Inflammatory macrophage (primary cell): ENCODE measurements around the gene PRDX2.
"Not testable (repeated sequence)": the region's sequence is repeated elsewhere in the genome, so short reads cannot be mapped to it uniquely, and the experiment has no call there.

Source experiments
- DNase-seq, 2 donors: peaks; one replicate each; pipeline ENCODE4 v3.0.0-alpha.2; 2020 to 2022

PRDX2 gene

DNA sequence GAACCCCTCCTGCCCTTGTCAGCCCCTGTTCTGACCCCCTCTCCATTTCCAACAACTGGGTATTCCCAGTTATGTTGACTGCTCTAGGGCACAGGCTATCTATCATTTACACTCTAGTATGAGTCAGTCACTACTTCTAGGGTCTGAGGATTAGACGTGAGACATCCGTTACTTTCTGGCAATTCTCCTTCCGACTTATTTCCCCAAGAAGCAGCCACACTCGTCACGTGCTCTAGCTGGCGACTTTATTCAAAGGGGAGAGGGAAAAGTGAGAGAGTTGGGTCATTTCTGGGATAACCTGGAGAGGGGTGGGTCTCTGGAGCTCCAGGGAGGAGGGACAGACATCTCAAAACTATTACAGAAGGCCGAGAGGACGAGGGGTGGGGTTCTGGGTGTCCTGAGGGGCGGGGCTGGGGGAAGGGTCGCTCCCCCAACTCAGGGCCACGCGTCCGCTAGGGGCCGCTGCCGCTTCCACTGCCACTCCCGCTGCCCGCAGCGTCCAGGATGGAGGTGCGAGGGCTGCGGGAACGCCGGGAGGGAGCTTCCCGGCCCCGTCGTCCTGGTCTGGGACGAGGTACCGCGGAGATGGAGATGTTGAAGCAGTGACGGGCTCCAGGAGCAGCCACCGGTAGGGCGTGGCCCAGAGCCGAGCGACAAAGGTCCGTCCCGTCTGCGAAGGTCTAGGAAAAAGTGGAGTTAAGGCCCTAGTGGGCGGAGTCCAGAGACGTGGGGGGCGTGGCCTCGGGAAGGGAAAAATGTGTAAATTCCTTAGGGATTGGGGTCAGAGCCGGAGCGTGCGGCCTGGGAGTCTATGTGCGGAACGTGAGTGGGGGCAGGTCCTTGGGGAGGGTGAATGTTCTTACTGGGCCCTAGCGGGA lies 23.9 kb upstream of the PRDX2 start:
- no peak for DNase-seq

DNA sequence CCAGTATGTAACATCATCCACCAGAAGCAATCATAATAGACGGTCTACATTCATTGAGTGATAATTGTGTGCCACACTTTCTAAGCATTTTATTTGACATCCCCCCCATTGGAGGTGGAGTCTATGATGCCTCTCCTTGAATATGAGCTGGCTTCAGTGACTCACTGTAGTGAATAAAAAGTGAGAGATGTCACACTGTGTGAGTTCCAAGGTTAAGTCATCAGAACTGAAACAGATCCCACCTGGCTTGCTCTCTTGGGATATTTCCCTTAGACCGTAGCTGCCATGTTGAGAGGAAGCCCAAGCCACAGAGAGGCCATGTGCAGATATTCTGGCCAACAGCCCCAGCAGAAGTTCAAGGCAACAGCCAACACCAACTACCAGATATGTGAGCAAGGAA lies 20.2 kb upstream of the PRDX2 start:
- no peak for DNase-seq

DNA sequence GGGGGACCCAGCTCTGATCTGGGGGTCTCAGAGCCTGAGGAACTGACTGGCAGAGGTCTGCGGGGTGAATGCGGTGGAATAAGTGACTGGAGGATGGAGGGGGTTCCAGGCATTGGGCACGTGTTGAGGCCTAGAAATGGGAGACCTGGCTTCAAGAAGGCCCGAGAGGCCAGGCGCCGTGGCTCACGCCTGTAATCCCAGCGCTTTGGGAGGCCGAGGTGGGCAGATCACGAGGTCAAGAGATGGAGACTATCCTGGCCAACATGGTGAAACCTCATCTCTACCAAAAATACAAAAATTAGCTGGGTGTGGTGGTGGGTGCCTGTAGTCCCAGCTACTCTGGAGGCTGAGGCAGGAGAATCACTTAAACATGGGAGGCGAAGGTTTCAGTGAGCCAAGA lies 16.2 kb upstream of the PRDX2 start:
- not testable (repeated sequence) for DNase-seq

DNA sequence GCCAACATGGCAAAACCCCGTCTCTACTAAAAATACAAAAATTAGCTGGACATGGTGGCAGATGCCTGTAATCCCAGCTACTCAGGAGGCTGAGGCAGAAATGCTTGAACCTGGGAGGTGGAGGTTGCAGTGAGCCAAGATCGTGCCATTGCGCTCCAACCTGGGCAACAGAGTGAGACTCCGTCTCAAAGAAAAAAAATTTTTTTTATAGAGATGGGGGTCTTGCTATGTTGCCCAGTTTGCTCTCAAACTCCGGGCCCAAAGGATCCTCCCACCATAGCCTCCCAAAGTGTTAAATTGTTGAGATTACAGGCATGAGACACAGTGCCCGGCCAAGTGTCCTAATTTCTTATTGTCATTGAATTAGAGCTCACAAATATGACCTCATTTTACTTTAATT lies 15.6 kb upstream of the PRDX2 start:
- DNase-seq: not testable (repeated sequence)

DNA sequence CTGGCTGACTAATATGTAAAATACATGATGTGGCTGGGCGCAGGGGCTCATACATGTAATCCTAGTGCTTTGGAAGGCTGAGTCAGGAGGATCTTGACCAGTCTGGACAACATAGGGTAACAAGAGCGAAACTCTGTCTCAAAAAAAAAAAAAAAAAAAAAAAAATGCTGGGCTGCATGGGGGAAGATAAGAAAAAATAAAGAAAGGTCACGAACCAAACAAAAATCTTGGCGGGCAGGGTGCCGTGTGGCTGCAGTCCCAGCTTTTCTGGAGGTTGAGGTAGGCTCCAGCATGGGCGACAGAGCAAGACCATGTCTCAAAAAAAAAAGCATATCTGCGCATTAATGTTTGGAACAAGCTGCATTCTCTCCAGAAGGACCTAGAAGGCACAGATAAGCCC lies 13.5 kb upstream of the PRDX2 start:
- no peak for DNase-seq

DNA sequence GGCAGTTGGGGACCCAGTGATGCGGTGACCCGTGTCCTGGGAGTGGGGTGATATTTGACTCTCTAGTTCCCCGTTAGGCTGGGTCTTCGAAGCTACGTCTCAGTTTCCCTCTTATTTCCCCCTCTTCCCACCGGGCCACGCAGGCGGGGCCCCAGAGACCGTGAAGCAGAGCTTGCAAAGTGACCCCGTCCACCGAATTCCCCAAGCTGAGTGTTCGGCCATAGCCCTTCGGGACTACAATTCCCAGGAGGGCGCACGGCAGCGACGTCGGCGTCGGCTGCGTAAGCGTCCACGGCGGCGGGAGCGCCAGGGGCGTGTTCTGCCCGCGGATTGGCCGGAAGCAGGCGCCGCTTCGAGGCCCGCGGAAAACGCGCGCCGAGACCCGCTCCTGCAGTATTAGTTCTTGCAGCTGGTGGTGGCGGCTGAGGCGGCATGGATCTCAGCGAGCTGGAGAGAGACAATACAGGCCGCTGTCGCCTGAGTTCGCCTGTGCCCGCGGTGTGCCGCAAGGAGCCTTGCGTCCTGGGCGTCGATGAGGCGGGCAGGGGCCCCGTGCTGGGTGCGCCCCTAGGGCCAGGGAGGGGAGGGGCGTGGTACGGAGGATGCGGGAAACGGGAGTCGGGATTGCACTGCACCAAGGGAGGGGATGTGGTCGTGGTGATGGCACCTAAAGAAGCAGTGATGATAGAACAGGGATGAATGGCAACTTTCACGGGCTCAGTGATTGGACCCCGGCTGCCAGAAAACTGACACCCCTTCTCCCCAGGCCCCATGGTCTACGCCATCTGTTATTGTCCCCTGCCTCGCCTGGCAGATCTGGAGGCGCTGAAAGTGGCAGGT lies 4.9 kb upstream of the PRDX2 start, which contains the start of gene RNASEH2A:
TSS of gene RNASEH2A (plus strand) at position 343 of the 840 bp plus-strand sequence. CDS start at position 433, 90 bp downstream.
- DNase-seq: peak; percentile 89 to 93

DNA sequence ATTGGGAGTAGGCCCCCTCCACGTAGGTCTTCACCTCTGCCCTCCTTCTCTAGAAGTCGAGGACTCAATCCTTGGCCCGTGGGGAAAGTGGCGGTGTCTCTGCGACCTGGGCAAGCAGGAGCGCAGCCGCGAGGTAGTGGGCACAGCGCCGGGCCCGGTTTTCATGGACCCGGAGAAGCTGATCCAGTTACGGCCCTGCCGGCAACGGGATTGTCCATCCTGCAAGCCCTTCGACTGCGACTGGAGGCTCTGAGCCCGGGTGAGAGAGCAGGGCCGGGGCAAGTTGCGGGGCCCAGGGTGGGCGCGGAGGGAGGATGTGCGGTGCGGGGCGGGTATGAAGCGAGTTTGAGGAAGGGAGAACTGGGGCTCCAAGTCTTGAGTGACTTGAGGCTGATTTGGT lies 2.5 kb upstream of the PRDX2 start:
- DNase-seq: no peak

DNA sequence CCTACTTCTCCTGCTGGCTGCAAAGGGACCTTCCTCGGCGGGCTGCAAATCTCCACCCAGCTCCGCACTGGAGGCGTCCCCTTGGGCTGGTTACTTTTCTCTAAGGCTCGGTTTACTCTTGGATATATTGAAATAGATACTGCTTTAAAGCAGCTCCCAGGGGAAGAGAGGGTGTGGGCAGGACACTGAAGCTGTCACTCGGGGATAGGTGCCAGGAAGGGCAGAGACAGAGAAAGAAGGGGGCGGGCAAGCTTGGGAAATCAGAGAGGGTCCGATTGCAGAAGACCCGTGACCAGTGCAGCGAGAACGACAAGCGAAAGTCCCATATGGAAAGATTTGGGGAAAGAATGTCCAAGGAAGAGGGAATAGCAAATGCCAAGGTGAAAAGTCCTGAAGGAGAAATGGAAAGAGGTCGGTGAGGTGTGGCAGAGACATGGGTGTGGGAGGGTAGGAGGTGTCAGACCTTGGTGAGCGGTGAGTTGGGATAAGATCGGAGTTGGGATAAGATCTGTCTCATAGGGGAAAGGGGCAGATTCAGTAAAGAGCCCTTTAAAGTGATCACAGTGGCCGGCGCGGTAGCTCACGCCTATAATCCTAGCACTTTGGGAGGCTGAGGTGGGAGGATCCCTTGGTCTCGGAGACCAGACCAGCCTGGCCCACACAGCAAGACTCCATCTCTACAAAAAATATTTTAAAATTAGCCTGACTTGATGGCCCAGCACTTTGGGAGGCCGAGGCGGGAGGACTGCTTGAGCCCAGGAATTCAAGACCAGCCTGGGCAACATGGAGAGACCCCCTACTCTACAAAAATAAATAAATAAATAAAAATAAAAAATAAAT lies 887 bp upstream of the PRDX2 start:
- no peak for DNase-seq

DNA sequence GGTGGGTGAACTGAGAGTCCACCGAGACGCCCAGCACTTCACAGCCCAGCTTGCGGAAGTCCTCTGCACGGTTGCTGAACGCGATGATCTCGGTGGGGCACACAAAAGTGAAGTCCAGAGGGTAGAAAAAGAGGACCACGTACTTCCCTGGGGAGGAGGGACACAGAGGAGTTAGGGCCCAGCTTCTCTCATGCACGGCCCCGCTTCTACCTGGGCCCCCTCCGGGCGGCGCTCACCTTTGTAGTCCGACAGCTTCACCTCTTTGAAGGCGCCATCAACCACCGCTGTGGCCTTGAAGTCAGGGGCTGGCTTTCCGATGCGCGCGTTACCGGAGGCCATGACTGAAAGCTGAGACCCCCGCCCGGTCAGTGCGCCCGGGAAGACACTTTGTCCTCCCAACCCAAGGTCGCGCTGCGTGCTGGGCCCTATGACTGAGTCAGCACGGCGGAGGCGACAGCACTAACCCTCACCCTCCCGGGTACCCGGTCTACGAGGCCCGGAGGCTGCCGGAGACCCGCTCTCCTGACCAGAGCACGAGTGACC lies 606 bp downstream of the PRDX2 start:
- no peak for DNase-seq

DNA sequence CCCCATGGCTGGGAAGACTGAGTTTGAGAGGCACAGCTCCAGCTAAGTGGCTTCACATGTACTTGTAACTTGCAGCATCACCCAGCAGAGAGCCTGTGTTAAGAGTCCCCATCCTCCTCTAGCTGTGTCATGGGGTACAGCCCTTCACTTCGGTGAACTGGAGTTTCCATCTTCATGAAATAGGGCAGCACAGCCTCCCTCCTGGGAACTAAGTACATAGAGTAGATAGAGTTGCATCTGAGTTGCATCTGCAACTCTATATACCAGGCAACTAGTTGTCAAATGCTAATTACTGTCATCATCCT lies 1.2 kb downstream of the PRDX2 start:
- no peak for DNase-seq

DNA sequence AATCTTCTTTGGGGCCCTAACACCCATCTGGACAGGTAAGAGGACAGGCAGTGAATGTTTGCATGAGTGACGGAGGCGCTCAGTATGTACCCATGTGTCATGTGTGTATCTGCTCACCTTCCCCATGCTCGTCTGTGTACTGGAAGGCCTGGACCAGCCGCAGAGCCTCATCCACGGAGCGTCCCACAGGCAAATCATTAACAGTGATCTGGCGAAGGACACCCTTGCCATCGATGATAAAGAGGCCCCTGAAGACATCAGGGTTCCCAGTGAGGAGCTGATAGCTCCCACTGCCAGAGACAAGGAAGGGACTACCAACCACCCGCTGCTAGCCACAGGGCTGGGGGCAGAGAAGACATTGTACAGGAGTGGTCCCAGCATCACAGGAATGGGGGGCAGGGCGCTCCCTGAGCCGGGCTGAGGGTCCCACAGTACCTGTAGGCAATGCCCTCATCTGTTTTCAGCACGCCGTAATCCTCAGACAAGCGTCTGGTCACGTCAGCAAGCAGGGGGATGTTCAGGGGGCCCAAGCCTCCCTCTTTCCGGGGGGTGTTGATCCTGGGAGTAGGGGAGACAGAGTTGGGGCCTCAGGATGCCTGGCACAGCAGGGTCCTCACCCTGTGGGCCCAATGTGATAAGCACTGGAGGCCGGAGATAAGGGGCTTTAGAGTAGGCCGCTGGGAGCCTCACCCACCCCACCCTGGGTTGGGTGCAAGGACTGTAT lies 1.7 kb downstream of the PRDX2 start:
- DNase-seq: no peak

DNA sequence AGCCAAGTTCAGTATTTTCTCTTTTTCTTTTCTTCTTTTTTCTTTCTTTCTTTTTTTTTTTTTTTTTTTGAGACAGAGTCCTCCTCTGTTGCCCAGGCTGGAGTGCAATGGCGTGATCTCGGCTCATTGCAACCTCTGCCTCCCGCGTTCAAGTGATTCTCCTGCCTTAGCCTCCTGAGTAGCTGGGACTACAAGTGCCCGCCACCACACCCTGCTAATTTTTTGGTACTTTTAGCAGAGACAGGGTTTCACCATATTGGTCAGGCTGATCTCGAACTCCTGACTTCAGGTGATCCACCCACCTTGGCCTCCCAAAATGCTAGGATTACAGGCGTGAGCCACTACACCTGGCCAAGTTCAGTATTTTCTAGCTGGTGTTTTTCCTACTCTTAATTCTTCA lies 4.0 kb downstream of the PRDX2 start:
- DNase-seq: not testable (repeated sequence)

DNA sequence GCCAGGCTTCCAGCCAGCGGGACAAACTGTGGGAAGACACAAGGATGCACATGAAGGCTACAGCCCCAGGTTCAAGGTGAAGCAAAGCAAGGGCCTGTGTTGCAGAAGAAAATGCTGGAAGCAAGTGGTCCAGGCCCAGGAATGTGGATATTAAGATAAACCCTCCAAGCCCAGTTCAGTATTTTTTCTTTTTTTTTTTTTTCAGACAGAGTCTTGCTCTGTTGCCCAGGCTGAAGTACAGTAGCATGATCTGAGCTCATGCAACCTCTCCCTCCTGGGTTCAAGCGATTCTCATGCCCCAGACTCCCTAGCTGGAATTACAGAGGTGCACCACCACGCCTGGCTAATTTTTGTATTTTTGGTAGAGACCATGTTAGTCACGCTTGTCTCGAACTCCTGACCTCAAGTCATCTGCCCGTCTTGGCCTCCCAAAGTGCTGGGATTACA lies 4.4 kb downstream of the PRDX2 start:
- no peak for DNase-seq

DNA sequence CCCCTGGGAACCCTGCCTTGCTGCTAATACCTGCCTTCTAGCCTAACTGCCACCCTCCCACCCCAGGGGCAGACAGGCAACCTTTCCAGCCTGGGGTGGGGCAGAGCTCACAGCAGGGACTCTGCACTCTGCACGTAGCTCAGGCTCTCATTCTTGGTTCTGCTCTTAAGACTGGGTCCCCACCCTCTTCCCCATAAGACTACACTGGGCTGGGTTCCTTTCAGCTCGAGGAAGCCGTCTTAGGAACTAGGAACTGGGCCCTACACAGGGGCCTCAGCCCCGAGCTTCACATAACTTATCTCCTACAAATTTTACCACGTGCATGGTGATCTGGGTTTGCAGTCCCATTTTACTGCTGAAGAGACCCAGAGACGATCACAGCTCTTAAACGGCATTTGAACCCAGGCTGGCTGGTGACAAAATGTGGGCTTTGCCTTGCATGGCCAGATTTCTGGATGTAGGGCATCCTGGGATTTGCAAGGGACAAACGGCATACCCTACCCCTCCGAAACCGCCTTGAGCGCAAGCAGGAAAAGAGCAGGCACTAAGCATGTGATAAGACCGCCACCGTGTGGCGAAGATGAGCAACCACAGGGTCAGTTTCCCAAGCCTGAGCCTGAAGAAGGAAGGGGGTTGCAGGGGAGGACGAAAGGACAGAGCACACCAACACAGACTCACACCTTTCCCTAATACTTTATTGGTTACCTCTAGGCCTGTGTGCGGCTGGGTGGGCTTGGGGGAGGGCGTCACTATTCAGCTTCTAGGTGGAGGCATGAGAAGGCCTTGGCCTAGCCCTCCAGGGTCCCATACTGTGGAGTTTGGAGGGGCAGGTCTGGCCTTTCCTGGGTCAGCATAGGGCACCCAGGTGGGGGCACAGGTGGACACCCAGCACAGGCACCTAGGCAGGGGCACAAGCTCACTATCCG lies 5.2 kb downstream of the PRDX2 start:
- DNase-seq: peak; percentile 77 to 84

DNA sequence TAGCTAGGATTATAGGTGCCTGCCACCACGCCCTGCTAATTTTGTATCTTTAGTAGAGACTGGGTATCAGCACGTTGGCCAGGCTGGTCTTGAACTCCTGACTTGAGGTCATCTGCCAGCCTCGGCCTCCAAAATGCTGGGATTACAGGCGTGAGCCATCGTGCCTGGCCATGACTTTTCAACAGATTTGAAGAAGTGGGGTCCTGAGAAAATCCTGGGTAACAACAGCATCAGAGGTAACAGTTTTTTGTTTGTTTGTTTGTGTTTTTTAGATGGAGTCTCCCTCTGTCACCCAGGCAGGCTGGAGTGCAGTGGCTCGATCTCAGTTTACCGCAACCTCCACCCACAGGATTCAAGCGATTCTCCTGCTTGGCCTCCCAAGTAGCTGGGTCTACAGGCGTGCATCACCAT lies 6.6 kb downstream of the PRDX2 start:
- DNase-seq: no peak

DNA sequence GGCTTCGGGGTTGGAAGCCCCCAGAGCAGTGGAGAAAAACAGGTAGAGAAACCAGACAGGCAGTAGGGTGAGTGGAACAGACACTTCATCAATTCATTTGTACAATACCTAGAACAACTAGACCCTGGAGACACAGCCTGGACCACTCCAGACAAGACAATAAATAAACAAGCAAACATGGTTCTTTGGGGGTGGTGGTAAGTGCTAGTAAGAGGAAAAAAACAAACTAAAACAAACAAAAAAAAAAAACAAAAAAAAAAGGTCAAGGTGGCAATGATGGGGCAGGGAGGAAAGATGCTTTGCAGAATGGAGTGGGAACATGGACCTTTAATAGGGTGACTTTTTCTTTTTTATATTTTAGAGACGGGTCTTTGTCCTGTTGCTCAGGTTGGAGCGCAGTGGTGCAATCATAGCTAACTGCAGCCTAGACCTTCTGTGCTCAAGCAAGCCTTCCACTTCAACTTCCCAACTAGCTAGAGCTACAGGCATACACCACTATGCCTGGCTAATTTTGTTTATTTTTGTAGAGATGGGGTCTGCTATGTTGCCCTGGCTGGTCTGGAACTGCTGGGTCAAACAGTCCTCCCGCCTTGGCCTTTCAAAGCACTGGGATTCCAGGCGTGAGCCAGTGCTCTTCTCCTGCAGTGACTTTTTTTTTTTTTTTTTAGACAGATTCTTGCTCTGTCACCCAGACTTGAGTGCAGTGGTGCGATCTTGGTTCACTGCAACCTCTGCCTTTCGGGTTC lies 7.2 kb downstream of the PRDX2 start:
- peak; percentile 16 to 38 for DNase-seq

DNA sequence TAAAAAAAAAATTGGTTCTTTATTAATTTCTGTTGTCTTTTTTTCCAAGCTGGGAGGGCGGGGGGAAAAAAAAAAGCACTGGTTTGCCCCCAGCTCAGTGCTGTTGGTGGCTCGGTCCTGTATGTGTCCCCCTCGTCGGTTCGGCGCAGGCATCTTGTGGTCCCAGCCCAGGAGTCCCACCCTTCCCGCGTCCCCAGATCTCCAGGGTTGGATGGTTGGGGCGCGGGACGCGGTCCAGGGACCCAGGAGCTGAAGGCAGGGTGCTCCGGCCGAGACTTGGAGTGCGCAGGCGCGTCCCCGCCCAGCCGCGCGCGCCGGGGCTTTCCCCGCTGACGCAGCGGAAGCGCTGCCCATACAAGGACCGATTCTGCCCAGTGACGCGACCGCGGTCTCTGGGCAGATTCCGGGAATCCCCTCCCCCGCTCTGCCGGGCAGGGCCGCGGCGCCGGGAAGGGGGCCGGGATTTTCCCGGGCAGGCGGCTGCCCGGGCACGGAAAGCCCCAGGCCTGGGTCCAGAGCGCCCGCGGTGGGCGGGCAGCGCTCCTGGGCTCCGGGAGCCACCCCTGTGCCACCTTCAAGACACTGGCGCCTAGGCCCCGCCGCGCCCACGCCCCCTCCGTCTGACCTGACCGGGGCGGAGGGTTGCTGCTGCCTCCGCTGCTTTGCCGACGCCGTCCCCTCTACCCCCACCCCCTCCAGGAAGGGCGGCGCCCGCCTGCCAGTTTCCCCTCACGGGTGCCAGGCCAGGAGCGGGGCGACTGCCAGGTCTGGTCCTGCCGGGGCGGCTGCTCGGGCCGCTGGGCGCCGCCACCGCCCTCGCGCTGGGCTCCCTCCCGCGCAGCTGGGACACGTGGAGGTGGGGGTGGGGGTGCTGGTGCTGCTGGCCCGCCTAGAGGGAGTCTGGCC lies 8.1 kb downstream of the PRDX2 start:
- peak; percentile 93 to 94 for DNase-seq

DNA sequence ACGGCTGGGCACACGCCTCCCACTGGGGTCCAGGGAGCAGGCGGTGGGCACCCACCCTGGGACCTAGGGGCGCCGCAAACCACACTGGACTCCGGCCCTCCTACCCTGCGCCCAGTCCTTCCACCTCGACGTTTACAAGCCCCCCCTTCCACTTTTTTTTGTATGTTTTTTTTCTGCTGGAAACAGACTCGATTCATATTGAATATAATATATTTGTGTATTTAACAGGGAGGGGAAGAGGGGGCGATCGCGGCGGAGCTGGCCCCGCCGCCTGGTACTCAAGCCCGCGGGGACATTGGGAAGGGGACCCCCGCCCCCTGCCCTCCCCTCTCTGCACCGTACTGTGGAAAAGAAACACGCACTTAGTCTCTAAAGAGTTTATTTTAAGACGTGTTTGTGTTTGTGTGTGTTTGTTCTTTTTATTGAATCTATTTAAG lies 8.7 kb downstream of the PRDX2 start:
- no peak for DNase-seq
